Frontal cortex (tissue), 4 donors: Measurements from ENCODE around the gene NOTCH4. TPM values are rescaled to one million over a fixed set of nuclear protein-coding genes. Genes with fewer than 3 reads are reported as not detected.
A peak's percentile ranks its signal among the peaks of the same experiment; 100 is the strongest.

ENCODE experiments used
- DNase-seq, 2 donors: peaks; one replicate each; pipeline ENCODE4 v3.0.0; 2012; ENCODE audit warnings: low spot score in 2 of 2
- FAIRE-seq: peaks from 2 replicates; lab custom pipeline; 2012; peaks lifted over from hg19 to GRCh38; lab: Jason Lieb, UNC
- total RNA-seq: library from RNA; depleted of rRNA; stranded (reverse); fragments of >200 nt; gene quantifications from one replicate; pipeline ENCODE4 v1.2.3, GENCODE V29; 2014
- donor health status: control.
- donor health status: control.
- donor health status: control.

NOTCH4 gene
- total RNA-seq, 1 donor from 2014 or later, result 5.3 TPM

DNA sequence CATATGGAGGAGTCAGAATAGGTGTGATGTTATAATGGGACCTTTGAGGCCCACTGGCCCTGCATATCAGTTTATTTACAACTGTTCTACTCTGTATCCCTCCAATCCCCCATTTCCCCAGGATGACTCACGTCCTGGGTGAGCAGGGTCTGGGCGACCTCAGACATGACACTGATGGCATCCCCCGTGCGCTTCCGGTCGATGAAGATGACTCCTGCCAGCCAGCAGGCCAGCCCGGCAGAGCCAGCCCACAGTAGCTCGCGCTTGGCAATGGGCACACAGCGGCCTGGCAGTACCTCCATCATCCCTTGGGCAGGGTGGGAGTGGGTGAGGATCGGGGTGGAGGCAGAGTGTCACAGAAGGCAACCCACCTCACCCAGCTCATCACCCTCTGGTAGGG is 53.6 kb downstream of the NOTCH4 start:
- FAIRE-seq (no peak), DNase-seq (no peak)

DNA sequence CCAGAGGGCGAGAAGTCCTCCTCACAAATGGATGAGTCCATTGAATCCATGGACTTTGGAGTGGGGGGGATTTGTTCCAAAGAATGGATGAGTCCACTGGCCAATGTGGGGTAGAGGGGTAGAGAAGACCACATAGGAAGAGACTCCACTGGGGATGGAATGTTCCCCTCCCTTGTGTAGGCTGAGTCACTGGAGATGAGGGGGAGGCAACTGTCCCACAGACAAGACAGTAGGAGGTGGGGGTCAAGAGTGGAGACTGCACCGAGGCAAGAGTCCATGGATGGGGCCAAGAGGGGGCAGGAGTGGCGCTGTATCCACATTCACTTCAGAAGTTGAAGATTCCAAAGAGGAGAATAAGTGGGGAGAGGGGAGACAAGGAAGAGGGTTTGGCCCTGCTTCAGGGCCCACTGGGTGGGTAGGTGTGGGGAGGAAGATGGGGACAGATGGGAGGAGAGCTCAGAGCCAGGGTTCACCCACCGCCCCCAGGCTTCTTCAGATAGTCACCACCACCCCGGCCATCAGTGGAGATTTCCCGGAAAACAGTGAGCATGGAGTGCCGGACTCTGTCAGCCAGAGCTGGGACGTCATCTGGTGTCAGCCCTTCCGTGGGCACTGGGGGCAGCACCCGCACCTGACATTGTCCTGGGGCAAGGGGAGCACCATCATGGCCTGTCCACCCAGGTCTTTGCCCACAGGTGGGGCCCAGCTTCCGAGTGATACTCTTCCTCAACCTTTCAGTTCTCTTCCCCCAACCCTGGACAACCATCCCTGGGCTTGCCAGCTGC is 54.9 kb downstream of the NOTCH4 start:
- no peak for FAIRE-seq
- no peak for DNase-seq

DNA sequence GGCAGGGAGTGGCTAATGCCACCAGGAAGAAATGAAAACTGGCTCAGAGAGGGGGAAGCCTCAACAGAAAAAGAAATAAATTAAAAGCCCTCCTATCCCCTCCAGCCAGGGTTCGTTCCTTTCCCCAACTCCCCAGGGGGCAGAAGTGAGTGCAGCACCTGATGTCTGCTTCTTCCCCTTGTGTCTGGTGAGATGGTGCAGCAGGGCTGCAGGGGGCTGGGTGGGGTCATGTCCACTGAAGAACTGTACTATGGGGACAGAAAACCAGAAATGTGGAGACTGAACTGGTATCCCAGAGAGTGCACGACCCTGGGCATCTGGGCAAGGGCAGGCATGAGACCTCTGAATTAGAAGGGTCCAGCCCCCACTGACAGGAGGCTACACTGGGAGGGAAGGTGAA is 55.5 kb downstream of the NOTCH4 start:
- FAIRE-seq (no peak), DNase-seq (no peak)

DNA sequence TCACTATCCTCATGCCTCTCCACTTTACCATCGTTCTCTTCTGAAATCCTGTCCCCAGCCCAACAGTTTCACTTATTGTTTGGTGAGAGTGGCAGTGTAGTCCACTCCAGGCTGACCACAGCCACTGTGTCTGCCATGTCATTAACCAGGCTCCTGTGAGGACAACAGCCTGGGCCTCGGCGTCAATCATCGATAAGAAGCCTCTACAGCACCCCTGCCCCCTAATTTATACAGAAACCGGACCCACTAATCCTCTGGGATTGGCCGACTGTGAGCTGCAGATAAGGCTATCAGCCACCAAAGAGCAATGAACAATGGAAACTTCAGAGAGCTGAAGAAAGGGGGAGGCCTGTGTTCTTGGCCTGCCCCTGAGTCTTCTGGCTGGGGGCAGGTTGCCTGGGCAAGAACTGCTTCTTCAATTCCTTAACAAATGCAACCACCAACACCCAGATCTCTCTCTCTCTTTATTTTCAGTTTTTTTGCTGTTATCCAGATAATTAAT is 56.1 kb downstream of the NOTCH4 start:
- no peak for FAIRE-seq

DNA sequence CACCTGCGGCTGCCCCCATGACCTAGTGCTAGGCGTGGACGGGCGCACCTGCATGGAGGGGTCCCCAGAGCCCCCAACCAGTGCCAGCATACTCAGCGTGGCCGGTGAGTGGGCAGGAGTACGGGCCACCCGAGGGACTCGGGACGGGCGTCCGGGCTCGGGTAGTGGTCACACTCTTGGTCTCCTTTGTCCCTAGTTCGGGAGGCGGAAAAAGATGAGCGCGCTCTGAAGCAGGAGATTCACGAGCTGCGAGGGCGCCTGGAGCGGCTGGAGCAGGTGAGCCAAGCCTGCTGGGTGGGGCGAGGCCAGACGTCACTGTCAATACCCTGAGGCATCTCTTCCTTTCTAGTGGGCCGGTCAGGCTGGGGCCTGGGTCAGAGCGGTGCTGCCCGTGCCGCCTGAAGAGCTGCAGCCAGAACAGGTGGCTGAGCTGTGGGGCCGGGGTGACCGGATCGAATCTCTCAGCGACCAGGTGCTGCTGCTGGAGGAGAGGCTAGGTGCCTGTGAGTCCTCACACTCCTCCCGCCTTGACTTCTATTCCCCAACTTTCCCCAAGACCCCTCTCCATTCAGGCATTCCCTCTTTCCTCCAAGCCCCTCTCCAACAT is 56.6 kb downstream of the NOTCH4 start:
- FAIRE-seq (no peak), DNase-seq (no peak)

More for the DNA sequence above, 56.1 kb downstream of the NOTCH4 start:
- no peak for DNase-seq

DNA sequence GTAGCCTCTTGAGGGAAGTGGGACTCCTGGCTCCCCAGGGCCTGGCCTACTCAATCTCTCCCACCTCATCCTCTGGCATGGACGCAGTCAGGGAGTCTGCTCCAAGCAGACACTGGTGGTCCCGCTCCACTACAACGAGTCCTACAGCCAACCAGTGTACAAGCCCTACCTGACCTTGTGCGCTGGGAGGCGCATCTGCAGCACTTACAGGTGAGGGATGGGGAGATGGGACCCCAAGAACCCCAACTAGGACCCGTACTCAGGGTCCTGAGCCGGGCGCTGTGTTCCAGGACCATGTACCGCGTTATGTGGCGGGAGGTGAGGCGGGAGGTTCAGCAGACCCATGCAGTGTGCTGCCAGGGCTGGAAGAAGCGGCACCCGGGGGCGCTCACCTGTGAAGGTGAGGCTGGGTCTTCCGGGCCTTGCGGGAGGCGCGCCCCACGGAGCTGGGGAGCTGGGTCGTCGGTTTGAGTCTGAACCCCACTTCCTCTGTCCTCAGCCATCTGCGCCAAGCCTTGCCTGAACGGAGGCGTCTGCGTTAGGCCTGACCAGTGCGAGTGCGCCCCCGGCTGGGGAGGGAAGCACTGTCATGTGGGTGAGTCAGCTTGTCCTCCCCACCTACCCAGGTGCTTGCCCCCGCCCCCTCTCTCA is 57.3 kb downstream of the NOTCH4 start:
- FAIRE-seq (no peak), DNase-seq (no peak)

DNA sequence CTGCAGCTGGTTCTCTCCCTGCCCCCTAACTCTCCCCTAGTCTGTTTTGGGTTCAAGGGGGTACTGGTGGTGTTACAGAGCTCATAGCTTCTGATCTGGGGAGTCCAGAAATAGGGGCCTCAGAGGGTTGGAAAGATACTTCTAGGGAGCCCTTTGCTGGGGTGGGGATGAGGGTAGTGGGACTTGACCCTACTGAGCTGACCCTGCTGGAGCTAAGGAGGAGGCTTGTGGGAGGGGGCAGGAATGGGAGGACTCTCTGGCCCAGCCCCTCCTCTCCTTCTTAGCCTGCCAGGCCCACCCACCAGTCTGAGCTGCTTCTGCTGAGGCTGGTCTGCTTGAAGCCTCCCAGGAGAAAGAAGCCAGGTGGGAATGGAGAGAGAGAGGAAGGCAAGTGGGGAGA is 59.6 kb downstream of the NOTCH4 start, which contains the start of gene EGFL8:
EGFL8 (plus strand) TSS at position 301 of the 400 bp plus-strand sequence. CDS start 1,571 bp downstream, outside the sequence.
- DNase-seq, result no peak
- no peak for FAIRE-seq

DNA sequence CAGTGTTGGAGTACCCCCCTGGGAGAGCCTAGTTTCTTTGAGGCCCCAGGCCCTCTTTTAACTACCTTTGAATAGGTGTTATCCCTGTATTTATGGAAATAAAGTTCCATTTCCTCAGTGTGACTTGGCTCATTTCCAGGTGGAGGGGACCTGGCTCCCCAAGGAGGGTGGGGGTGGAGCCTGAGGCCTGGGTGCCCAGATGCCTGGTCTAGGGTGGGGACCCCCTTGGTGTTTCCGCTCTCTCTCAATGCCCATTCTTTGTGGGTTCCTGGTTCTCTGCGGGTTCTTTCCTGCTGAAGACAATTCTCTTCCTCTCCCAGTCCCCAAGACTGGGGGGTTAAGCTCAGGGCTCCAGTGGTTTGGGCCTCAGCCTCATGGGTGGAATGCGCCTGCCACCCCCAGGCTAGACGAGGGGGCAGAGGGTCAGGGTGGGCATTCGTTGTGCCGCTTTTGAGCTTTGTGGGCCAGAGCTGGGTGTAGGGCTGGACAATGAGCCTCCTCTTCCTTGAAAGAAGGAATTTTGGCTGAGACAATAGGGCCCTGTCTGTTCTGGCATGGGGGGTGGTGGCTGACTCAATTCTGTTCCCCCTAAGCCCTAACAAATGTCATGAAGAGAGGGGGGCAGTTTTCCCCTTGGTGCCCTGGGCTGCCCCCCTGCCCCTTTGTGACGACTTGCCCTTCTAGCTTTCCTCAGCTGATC is 60.2 kb downstream of the NOTCH4 start:
- no peak for FAIRE-seq
- DNase-seq, result peak in 1 of 2 donors; percentile 42

DNA sequence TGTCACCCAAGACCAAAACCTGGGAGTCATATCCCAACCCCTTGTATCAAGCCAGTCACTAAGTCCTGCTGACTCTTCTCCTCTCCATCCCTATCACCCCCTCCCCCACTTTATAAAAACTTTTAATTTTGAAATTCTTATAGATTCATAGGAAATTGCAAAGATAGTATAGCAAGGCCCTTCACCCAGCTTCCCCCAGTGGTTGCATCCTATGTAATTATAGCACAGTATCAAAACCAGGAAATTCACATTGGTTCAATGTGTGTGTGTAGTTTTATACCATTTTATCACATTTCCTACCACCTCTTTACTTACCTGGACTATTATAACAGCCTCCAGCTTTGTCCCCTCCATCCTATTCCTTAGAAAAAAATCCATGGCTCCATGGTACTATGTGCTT is 65.8 kb downstream of the NOTCH4 start:
- DNase-seq, result no peak
- FAIRE-seq, result no peak

DNA sequence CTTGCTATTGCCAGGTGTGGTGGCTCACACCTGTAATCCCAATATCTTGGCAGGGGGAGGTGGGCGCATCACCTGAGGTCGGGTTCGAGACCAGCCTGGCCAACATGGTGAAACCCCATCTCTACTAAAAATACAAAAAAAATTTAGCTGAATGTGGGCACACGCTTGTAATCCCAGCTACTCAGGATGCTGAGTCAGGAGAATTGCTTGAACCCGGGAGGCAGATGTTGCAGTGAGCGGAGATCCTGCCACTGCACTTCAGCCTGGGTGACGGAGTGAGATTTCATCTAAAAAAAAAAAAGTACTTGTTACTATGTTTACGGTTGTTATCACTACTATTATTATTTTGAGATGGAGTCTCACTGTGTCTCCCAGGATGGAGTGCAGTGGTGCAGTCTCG is 67.0 kb downstream of the NOTCH4 start:
- no peak for FAIRE-seq
- no peak for DNase-seq

DNA sequence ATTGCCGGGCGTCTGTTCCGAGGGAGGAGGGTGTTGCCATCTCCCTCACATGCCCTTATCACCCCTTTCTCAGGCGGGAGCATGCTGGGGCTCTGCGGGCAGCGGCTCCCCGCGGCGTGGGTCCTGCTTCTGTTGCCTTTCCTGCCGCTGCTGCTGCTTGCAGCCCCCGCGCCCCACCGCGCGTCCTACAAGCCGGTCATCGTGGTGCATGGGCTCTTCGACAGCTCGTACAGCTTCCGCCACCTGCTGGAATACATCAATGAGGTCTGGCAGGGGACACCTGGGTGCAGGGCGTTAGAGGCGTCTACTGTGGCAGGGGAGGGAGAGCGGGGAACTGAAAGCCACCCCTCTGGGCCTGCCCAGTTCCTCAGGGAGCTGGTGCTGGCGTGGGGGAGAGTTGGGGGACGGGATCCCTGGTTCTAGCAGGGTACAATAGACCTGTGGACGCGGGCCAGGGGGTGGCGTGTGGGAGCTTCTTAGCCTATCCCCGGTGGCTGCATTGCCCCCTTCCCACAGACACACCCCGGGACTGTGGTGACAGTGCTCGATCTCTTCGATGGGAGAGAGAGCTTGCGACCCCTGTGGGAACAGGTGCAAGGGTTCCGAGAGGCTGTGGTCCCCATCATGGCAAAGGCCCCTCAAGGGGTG is 69.2 kb downstream of the NOTCH4 start:
- no peak for FAIRE-seq
- DNase-seq, result peak; percentile 57 to 65

DNA sequence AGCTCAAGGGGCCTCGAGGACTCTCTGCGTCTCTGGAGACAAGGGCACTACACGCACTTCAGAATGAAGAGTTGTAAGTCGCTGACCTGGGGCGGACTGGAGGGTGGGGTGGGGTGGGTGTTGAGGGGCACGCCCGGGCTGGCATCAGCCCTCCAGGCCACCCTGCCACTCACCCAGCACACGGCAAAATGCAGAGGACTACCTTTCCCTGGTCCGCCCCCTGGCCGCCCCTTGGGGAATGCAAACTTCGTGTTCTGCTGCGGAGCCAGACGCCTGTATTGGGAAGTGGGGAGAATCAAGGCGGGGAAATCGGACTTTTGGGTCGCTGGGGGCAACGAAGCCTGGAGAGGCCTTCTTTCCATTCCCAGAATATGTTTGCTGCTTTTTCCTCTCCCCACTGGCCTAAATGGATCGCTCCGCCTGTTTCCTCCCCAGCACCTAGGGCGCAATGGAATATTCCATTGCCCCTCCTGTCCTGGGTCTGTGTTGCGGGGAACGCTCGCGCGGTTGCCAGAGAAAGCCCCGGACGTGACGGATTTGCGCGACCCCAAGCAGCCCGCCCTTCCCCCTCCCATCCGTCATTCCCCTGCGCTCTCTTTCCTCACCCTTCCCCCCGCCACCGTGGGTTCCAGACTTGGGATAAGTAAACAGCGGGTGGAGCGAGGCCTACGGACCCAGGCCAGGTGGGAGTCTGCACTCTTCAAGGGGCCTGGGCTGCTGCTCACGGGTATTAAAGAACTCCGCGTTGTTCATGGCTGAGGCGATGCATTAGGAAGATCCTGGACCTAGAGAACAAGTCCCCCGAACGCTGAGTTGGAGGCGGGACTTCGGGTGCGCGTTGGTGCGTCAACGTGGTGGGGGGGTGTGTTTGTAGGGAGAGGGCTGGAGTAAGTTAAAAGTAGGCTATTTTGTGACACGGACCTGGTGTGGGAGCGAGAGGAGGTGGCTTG is 70.0 kb downstream of the NOTCH4 start, which contains the start of gene PPT2:
PPT2 (plus strand) TSS at position 578 of the 950 bp plus-strand sequence. CDS start 454 bp downstream, outside the sequence.
- no peak for FAIRE-seq
- peak; percentile 84 to 89 for DNase-seq

DNA sequence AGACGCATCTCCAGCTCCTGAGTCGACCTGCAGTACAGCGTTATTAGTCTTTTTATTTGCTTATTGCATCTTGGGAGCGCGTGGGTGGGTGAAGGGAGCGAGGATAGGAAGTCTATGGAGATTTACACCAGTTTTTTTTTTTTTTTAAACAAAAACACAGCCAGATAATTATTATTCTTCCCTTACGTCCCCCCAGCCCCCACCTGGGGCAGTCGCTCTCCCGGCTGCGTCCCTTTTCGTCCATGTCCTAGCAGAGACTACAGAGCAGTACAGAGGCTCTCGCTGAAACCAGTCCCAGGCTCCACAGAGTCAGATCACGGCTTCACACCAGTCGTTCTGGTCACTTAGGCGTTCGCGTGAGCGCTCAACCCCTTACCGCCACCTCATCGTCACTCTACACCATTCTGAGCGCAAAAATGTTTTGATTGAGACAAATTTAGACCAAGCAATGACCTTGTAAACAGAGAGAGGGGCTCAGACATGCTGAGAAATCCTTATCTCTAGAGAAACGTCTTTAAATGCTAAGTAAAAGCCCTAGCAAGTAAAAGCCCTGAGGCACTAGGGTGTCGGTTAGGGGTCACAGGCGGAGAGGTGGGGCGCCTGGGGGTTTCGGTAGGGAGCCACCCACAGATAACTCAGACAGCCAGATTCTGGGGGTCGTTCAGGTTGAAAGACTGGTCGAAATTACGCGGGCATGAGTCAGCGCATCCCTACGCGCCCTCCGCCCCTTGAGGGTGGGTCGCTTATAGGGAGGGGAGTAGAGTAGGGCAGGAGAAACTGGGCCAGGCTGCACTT is 70.9 kb downstream of the NOTCH4 start:
- FAIRE-seq (no peak), DNase-seq (no peak)

DNA sequence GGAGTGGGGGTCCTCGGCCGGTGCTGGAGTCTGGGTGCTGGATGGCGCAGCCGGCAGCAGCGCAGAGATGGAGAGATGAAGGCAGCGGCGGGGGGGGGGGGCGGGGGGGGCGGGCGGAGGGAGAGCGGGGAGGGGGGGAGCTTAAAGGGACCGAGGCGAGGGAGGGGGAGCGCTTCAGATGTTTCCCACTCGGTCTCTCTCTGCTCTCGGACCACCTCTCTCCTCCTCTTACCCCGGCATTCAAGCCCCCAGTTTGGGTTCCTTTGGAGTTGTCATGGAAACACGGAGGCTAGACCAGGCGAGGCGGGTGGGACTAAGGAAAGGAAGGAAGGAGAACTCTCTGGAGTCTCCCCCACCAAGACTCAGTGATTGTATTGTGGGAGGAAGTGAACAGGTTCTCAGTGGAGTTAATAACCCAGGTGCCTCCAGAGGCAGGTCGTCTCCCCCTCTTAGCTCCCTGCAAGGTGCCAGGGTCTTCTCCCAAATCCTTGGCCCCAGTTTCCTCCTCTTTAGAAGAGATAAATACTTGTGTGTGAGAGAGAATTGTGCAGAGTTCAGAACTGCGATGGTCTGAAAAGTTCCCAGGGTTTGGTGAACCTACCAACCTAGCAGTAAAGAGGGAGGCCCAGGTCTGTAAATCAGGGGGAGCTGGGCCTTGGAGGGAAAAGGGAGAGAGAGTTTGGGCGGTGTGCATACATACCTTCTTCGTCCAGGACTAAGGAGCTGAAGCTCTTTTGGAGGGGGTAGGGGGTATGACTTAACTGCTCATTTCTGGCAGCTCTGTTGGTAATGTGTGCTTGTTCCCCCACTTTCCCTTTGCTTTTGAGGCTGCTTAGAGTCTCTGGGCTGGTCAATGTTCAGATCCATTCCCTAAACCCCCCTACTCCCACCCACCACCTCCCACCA is 71.8 kb downstream of the NOTCH4 start, which contains the start of gene PRRT1:
PRRT1 (minus strand) TSS at position 77 of the 906 bp plus-strand sequence. CDS start 112 bp downstream, outside the sequence.
- peak; percentile 57 to 64 for DNase-seq
- FAIRE-seq, result no peak

DNA sequence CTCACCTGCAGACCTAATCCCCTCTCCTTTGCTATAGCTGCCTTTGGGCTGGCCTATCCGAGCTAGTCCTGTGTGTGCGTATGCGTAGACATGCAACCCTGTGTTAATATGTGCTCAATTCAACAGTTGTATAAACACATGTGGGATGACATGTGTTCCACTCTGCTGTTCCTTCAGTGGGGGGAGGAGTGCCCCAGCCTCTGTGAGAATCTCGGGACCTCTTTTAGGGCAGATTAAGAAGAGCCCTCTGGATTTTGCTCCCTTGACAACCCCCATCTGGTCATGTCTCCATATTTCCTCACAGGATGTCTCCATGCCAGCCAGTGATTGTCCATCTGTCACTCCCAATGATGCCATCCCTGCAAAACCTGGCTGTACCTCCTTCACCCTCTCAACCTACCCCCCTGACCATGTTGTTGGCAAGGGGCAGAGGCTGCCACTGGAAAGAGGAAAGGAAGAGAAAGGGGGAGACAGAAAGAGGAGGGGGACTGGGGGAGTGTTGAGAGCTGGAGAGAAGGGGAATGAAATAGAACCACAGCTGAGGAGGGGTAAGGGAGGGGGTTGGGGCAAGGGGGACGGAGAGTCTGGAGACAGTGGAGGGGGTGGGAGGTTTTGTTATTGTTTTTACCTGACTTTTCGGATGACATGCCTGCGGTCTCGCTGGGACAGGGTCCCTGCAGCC is 72.5 kb downstream of the NOTCH4 start:
- FAIRE-seq (no peak), DNase-seq (no peak)
